Astrocyte (in vitro differentiated cells and primary cell): Measurements from ENCODE around the gene FASN. TPM values are rescaled to one million over a fixed set of nuclear protein-coding genes. Genes with fewer than 3 reads are reported as not detected.

Experiments used
- DNase-seq: peaks from one replicate; pipeline ENCODE4 v3.0.0-alpha.2; 2010; ENCODE audit warnings: low read depth
- FAIRE-seq: peaks from 2 replicates; lab custom pipeline; 2011; peaks lifted over from hg19 to GRCh38; lab: Jason Lieb, UNC
- H2AFZ ChIP-seq: 2 replicates; pipeline ENCODE4 v1.6.0; 2012; ENCODE audit warnings: low read depth, low read length, inconsistent platforms
- H3K27ac ChIP-seq: 2 replicates; pipeline ENCODE4 v1.5.1; 2011; ENCODE audit warnings: low read depth, low read length, inconsistent platforms
- H3K27me3 ChIP-seq: 2 replicates; pipeline ENCODE4 v1.6.0; 2011; ENCODE audit warnings: low read length, inconsistent platforms; ENCODE audit not compliant: insufficient read depth
- H3K36me3 ChIP-seq: 2 replicates; pipeline ENCODE4 v1.5.1; 2011; ENCODE audit warnings: low read length, inconsistent platforms; ENCODE audit not compliant: insufficient read depth
- H3K4me1 ChIP-seq: 2 replicates; pipeline ENCODE4 v1.5.1; 2011; ENCODE audit warnings: low read length, inconsistent platforms; ENCODE audit not compliant: insufficient read depth
- H3K4me2 ChIP-seq: 2 replicates; pipeline ENCODE4 v1.6.0; 2012; ENCODE audit warnings: low read length, inconsistent platforms
- H3K4me3 ChIP-seq: 2 replicates; pipeline ENCODE4 v1.5.1; 2011; ENCODE audit warnings: low read depth, mild to moderate bottlenecking, low read length, inconsistent platforms; ENCODE audit not compliant: insufficient read depth
- H3K79me2 ChIP-seq: 2 replicates; pipeline ENCODE4 v1.6.0; 2012; ENCODE audit warnings: mild to moderate bottlenecking, low read length, inconsistent platforms; ENCODE audit not compliant: insufficient read depth
- H3K9ac ChIP-seq: 2 replicates; pipeline ENCODE4 v1.6.0; 2012; ENCODE audit warnings: mild to moderate bottlenecking, low read length, inconsistent platforms
- H3K9me3 ChIP-seq: 2 replicates; pipeline ENCODE4 v1.5.1; 2012; ENCODE audit warnings: low read depth, mild to moderate bottlenecking, low read length, inconsistent platforms; ENCODE audit not compliant: insufficient read depth
- H4K20me1 ChIP-seq: 2 replicates; pipeline ENCODE4 v1.6.0; 2012; ENCODE audit warnings: low read length, inconsistent platforms; ENCODE audit not compliant: insufficient read depth
- H3K27ac Mint-ChIP-seq: one replicate; pipeline ENCODE4 v1.8.0; 2021; ENCODE audit warnings: mild to moderate bottlenecking, mixed read lengths; ENCODE audit not compliant: unreplicated experiment
- H3K27me3 Mint-ChIP-seq: one replicate; pipeline ENCODE4 v1.8.0; 2021; ENCODE audit warnings: low read depth, mixed read lengths; ENCODE audit not compliant: unreplicated experiment
- H3K36me3 Mint-ChIP-seq: one replicate; pipeline ENCODE4 v1.8.0; 2021; ENCODE audit warnings: low read depth, mixed read lengths; ENCODE audit not compliant: unreplicated experiment
- H3K4me1 Mint-ChIP-seq: one replicate; pipeline ENCODE4 v1.8.0; 2021; ENCODE audit warnings: low read depth, mixed read lengths; ENCODE audit not compliant: unreplicated experiment
- H3K4me3 Mint-ChIP-seq: one replicate; pipeline ENCODE4 v1.8.0; 2021; ENCODE audit warnings: mild to moderate bottlenecking, moderate library complexity, mixed read lengths; ENCODE audit not compliant: unreplicated experiment
- H3K9me3 Mint-ChIP-seq: one replicate; pipeline ENCODE4 v1.8.0; 2021; ENCODE audit warnings: mild to moderate bottlenecking, mixed read lengths; ENCODE audit not compliant: unreplicated experiment
- EZH2 ChIP-seq: IDR thresholded peaks from 2 replicates; pipeline ENCODE4 v1.6.1; 2012; ENCODE audit warnings: mild to moderate bottlenecking, low read length, inconsistent platforms; ENCODE audit not compliant: insufficient read depth
- total RNA-seq: library from RNA; stranded (reverse); gene quantifications from 2 replicates; pipeline ENCODE4 v1.2.1, GENCODE V29; 2021
- TF ChIP-seq, protein P1 (sequence below): IDR thresholded peaks from 2 replicates; pipeline ENCODE4 v1.5.1; 2011; ENCODE audit warnings: low read depth, mild to moderate bottlenecking, inconsistent platforms, low read length, moderate library complexity; ENCODE audit not compliant: insufficient read depth

FASN gene
- total RNA-seq, 1 donor from 2014 or later: 203 TPM

DNA sequence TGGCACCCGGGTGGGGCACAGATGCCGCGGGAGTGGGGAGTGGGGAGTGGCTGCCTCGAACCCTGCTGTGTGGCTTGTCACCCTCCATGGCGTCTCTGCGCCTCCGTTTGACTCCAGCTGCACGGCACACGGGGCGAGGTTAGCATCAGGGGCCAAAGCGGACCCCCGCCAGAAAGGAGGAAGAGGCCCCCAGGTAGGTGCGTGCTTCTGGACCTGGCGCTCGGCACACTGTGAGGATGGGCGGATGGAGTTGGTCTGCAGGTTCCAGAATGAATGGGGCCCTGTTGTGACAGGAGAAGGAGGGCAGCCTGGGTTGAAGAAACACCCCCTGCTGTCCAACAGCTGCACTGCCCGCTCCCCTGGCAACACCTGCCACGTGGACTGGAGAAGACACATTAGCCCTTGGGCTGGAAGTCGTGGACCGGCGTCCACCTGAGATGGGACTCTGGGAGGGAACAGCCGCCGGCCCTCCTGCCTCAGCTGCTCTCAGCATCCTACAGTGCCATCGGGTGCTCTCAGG is 9.4 kb upstream of the FASN start:
- H3K27ac Mint-ChIP-seq: no peak overlapping the region
- no peak overlapping the region for H3K4me3 ChIP-seq
- H3K27ac ChIP-seq: no peak overlapping the region
- no peaks in the 10 kb centered on the region for H3K9me3 Mint-ChIP-seq
- no peak for DNase-seq
- no peaks in the 10 kb centered on the region for H3K4me1 Mint-ChIP-seq
- H3K79me2 ChIP-seq: no peaks in the 10 kb centered on the region
- no peak overlapping the region for H3K4me2 ChIP-seq
- no peaks in the 10 kb centered on the region for H3K36me3 ChIP-seq
- peaks cover 6% of the 10 kb centered on the region for H3K4me1 ChIP-seq
- no peak overlapping the region for H3K4me3 Mint-ChIP-seq
- no peaks in the 10 kb centered on the region for H3K9me3 ChIP-seq
- H3K9ac ChIP-seq: no peak overlapping the region
- H2AFZ ChIP-seq: no peak overlapping the region
- no peaks in the 10 kb centered on the region for H3K27me3 ChIP-seq
- H4K20me1 ChIP-seq: no peaks in the 10 kb centered on the region
- TF ChIP-seq, protein P1, sequence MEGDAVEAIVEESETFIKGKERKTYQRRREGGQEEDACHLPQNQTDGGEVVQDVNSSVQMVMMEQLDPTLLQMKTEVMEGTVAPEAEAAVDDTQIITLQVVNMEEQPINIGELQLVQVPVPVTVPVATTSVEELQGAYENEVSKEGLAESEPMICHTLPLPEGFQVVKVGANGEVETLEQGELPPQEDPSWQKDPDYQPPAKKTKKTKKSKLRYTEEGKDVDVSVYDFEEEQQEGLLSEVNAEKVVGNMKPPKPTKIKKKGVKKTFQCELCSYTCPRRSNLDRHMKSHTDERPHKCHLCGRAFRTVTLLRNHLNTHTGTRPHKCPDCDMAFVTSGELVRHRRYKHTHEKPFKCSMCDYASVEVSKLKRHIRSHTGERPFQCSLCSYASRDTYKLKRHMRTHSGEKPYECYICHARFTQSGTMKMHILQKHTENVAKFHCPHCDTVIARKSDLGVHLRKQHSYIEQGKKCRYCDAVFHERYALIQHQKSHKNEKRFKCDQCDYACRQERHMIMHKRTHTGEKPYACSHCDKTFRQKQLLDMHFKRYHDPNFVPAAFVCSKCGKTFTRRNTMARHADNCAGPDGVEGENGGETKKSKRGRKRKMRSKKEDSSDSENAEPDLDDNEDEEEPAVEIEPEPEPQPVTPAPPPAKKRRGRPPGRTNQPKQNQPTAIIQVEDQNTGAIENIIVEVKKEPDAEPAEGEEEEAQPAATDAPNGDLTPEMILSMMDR: peak; percentile 5
- TF ChIP-seq EZH2: no peak
- H3K36me3 Mint-ChIP-seq: peaks cover 1% of the 10 kb centered on the region
- H3K27me3 Mint-ChIP-seq: no peaks in the 10 kb centered on the region
- FAIRE-seq: no peak

DNA sequence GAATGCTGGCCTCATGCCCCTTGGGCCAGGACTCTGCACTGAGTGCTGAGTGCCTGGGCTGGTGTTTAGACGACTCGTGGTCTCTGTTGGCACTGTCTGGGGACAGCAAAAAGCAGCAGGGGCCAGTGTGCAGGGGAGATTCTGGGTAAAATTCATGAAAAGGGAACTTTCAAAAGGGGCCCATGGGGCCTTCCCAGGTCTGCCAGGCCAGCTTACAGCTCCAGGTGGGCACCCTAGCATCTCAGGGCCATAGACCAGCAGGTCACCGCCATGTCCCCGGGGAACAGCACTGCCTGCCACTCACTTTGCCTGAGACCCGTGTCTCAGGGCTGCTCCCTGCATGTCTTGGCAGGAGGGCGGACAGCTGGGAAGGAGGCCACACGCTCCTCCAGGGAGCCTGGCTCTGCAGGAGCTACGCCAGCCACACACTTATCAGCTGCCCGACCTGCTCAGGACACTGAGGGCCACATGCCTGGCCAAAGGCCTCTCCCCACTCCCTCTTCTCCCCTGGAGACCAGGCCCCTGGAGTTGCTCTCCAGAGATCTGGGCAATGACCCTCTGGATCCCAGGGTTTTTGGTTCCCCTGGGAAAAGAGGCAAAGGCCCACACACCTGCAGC is 8.8 kb upstream of the FASN start:
- H3K36me3 ChIP-seq: no peaks in the 10 kb centered on the region
- H3K4me1 ChIP-seq: peaks cover 6% of the 10 kb centered on the region
- H3K79me2 ChIP-seq: no peaks in the 10 kb centered on the region
- TF ChIP-seq, protein P1: no peak
- TF ChIP-seq EZH2: no peak
- Mint-ChIP-seq H3K4me3 (no peak overlapping the region), H3K27me3 (no peaks in the 10 kb centered on the region), H3K36me3 (no peaks in the 10 kb centered on the region), H3K9me3 (no peaks in the 10 kb centered on the region), H3K4me1 (no peaks in the 10 kb centered on the region), H3K27ac (peak overlapping the region; percentile 34)
- H4K20me1 ChIP-seq: no peaks in the 10 kb centered on the region
- DNase-seq (no peak), FAIRE-seq (no peak)
- H3K9me3 ChIP-seq: no peaks in the 10 kb centered on the region
- H3K4me3 ChIP-seq: no peak overlapping the region
- H3K27ac ChIP-seq: no peak overlapping the region
- peak overlapping the region; percentile 30 for H3K4me2 ChIP-seq
- H3K9ac ChIP-seq: peak overlapping the region; percentile 23
- no peaks in the 10 kb centered on the region for H3K27me3 ChIP-seq
- H2AFZ ChIP-seq: peak overlapping the region; percentile 41
